Choroid plexus epithelial cell (primary cell): ENCODE data around the gene SCGB1C1.

Source experiments
- DNase-seq: peaks from one replicate; pipeline ENCODE4 v3.0.0-alpha.2; 2010; ENCODE audit warnings: low read depth
- H3K4me3 ChIP-seq: 2 replicates; pipeline ENCODE4 v1.5.1; 2011; ENCODE audit warnings: low read depth, mild to moderate bottlenecking, control low read depth, low read length, moderate library complexity
- TF ChIP-seq, protein P1 (sequence below): conservative IDR thresholded peaks from 2 replicates; pipeline ENCODE4 v1.5.1; 2011; ENCODE audit warnings: low read depth, mild to moderate bottlenecking, control low read depth, inconsistent platforms, low read length, moderate library complexity

The SCGB1C1 gene

DNA sequence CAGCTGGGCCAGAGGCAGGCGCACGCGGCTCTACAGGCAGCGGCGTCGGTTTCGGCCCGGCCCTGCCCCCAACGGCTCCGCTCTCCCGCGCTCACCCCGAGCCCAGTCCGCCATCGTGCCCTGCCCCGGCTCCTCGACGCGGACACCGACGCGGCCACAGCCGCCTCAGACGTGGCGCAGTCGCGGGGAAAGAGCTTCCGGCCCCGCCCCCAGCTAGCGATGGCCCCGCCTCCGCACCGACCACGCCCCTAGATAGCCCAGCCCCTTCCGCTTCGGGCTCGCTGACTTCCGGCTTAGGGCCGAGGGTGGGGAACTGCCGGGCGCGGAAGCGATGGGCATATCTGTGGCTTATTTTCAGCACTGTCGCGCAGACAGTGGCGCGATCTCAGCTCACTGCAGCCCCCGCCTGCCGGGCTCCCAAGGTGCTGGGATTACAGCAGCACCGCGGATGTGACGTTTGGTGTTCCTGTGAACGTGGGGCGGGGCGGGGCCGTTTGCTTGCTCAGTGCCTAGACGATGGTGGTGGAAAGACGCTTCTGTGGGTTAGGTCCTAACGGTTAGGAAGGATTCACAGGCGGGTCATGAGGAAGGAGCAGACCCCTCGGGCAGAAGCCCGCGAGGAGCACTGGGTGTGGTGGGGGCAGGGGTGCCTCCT, 14.5 kb downstream of the SCGB1C1 start, which contains the start of the genes BET1L and RIC8A:
Gene BET1L, minus strand, starts transcription at position 192 of the 655 bp plus-strand sequence. Its CDS starts 78 bp downstream, at position 114.
Gene RIC8A, plus strand, starts transcription at position 501 of the 655 bp plus-strand sequence. CDS start 1,147 bp downstream, outside the sequence.
- TF ChIP-seq, protein P1, sequence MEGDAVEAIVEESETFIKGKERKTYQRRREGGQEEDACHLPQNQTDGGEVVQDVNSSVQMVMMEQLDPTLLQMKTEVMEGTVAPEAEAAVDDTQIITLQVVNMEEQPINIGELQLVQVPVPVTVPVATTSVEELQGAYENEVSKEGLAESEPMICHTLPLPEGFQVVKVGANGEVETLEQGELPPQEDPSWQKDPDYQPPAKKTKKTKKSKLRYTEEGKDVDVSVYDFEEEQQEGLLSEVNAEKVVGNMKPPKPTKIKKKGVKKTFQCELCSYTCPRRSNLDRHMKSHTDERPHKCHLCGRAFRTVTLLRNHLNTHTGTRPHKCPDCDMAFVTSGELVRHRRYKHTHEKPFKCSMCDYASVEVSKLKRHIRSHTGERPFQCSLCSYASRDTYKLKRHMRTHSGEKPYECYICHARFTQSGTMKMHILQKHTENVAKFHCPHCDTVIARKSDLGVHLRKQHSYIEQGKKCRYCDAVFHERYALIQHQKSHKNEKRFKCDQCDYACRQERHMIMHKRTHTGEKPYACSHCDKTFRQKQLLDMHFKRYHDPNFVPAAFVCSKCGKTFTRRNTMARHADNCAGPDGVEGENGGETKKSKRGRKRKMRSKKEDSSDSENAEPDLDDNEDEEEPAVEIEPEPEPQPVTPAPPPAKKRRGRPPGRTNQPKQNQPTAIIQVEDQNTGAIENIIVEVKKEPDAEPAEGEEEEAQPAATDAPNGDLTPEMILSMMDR = no peak
- peak; percentile 99 for DNase-seq
- peak within 1 kb of the TSS; percentile 96 for H3K4me3 ChIP-seq

GRCh38 chr11:207863-208180, 14.9 kb downstream of the SCGB1C1 start:
- DNase-seq = peak; percentile 68
- TF ChIP-seq, protein P1 = no peak
- H3K4me3 ChIP-seq = peak overlapping the region; percentile 96

GRCh38 chr11:208181-208916, 15.5 kb downstream of the SCGB1C1 start:
- peak overlapping the region; percentile 96 for H3K4me3 ChIP-seq
- DNase-seq = peak; percentile 71
- TF ChIP-seq, protein P1 = no peak

DNA sequence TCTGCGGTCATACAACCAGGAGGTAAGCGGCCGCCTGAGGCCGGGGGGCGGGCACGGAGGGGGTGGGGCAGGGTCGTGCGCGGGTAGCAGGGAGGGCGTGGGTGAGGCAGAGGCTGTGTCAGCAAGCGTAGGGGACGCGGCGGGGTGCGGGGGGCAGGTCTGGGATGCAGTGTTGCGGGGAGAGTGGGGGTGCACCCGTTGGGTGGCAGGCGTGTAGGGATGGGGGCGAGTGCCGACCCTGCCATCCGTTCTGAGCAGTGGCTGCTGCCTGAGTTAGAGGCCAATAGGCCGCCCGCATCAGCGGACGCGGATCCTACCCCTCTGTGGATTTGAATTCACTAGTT, 16.0 kb downstream of the SCGB1C1 start:
- peak overlapping the region; percentile 96 for H3K4me3 ChIP-seq
- DNase-seq = no peak
- TF ChIP-seq, protein P1 = no peak

- TF ChIP-seq, protein P1 = peak; percentile 13
- peak overlapping the region; percentile 96 for H3K4me3 ChIP-seq
Measured at GRCh38 chr11:209275-210121, 16.6 kb downstream of the SCGB1C1 start.

GRCh38 chr11:210122-210802, 17.4 kb downstream of the SCGB1C1 start:
- peak; percentile 89 for DNase-seq
- TF ChIP-seq, protein P1 = no peak
- H3K4me3 ChIP-seq = peak overlapping the region; percentile 96

More at GRCh38 chr11:209275-210121, 16.6 kb downstream of the SCGB1C1 start:
- no peak for DNase-seq
